Activated CD8-positive, alpha-beta memory T cell treated with anti-CD3 and anti-CD28 coated beads for 24 hours (primary cell): ENCODE measurements around the gene WASHC4.

Source experiments
- DNase-seq: peaks from one replicate; pipeline ENCODE4 v3.0.0-alpha.2; 2020

The WASHC4 gene

GRCh38 chr12:105212438-105212837 is 104.9 kb downstream of the WASHC4 start:
- DNase-seq, result no peak

GRCh38 chr12:105214148-105214547 is 106.6 kb downstream of the WASHC4 start:
- DNase-seq, result no peak

DNA sequence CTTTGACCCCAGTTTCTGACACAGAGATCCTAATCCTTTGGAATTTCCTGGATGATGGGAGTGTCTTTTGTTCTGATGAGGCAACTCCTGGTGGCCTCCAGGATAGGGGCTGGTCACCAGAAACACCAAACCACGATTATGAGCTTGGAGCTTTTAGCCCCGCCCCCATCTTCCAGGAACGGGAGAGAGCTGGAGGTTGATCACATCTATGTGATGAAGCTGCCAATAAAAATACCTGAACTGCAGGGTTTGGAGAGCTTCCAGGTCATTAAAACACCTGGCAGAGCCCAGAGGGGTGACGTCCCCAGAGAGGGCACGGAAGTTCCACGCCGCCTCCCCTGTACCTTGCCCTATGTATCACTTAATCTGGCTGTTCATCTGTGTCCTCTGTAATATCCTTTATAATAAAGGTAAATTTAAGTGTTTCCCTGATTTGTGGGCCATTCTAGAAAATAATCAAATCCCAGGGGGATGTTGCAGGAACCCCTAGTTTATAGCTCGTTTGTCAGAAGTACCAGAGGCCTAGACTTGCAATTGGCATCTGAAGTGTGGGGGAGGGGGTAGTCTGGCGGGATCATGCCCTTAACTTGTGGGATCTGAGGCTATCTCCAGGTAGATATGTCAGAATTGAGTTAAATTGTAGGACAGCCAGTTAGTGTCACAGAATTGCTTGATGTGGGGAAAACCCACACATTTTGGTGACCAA is 107.3 kb downstream of the WASHC4 start:
- DNase-seq, result no peak

GRCh38 chr12:105218434-105218833 is 110.9 kb downstream of the WASHC4 start:
- no peak for DNase-seq
